GM21786 (cell line): Measurements from ENCODE around the gene CROCC2.
"Not testable (repeated sequence)": the region's sequence is repeated elsewhere in the genome, so short reads cannot be mapped to it uniquely, and the experiment has no call there.

ENCODE experiments used
- ATAC-seq: cut with Tn5 transposase; IDR thresholded peaks from one replicate; pipeline ENCODE4 v1.9.1; 2021; ENCODE audit not compliant: unreplicated experiment

CROCC2 gene

GRCh38 chr2:240965905-240966456 is 59.8 kb downstream of the CROCC2 start:
- no peak for ATAC-seq

- ATAC-seq: no peak
Observed at GRCh38 chr2:240966457-240966905, 60.3 kb downstream of the CROCC2 start.

GRCh38 chr2:240966906-240967680 is 61.0 kb downstream of the CROCC2 start:
- no peak for ATAC-seq

- no peak for ATAC-seq
Observed at GRCh38 chr2:240967681-240968621, 61.8 kb downstream of the CROCC2 start.

- ATAC-seq: no peak
Observed at GRCh38 chr2:240968731-240969624, 62.8 kb downstream of the CROCC2 start.

- no peak for ATAC-seq
Observed at GRCh38 chr2:240970104-240970503, 64.0 kb downstream of the CROCC2 start.

- ATAC-seq: no peak
Observed at GRCh38 chr2:240970816-240971215, 64.7 kb downstream of the CROCC2 start.

GRCh38 chr2:240972201-240972600 is 66.1 kb downstream of the CROCC2 start:
- no peak for ATAC-seq

GRCh38 chr2:240972636-240973521 is 66.7 kb downstream of the CROCC2 start:
- ATAC-seq: no peak

GRCh38 chr2:240974771-240975572 is 68.8 kb downstream of the CROCC2 start:
- ATAC-seq: no peak

- ATAC-seq: not testable (repeated sequence)
Observed at GRCh38 chr2:240975903-240976302, 69.8 kb downstream of the CROCC2 start.

- ATAC-seq: no peak
Observed at GRCh38 chr2:240981280-240981679, 75.1 kb downstream of the CROCC2 start.

GRCh38 chr2:240981871-240982800 is 76.0 kb downstream of the CROCC2 start:
- no peak for ATAC-seq

GRCh38 chr2:240982821-240983281 is 76.7 kb downstream of the CROCC2 start:
- ATAC-seq: no peak

- no peak for ATAC-seq
Observed at GRCh38 chr2:240983361-240983995, 77.3 kb downstream of the CROCC2 start.

GRCh38 chr2:240983996-240984498 is 77.9 kb downstream of the CROCC2 start:
- no peak for ATAC-seq
